K562 (cell line): Measurements from ENCODE around the gene BEST2. TPM values are rescaled to one million over a fixed set of nuclear protein-coding genes. Genes with fewer than 3 reads are reported as not detected.

Experiments
- ATAC-seq: fragments of 200-7000 bp; cut with Tn5 transposase; 3 replicates; pipeline ENCODE4 v1.9.1; 2020; ENCODE audit warnings: moderate library complexity
- BruUV-seq: library from RNA; stranded (reverse); fragments of 400-500 nt; replicated peaks from 2 replicates; lab custom pipeline; 2021; lab: Mats Ljungman, UMichigan
- CTCF ChIA-PET: fragments of 300-600 bp; formaldehyde crosslinking; extraction: SDS; loops from one replicate; lab custom pipeline; 2021; ENCODE audit warnings: low intra/inter-chr PET ratio; lab: Yijun Ruan, JAX
- POLR2A ChIA-PET: fragments of 300-600, 350-650 bp; sonication (Branson Sonifier 250); formaldehyde crosslinking; extraction: SDS; loops from one replicate; lab custom pipeline; 2021; ENCODE audit warnings: antibody characterized with exemption, inconsistent platforms; lab: Yijun Ruan, JAX
- DNase-seq, 4 experiments: peaks; one replicate each; pipeline versions ENCODE4 v3.0.0 to v3.0.0-alpha.2; 2011 to 2018; ENCODE audit warnings: low spot score in 3 of 4, mixed read lengths in 3 of 4; ENCODE audit errors: extremely low read depth in 1 of 4
- FAIRE-seq: peaks from 2 replicates; lab custom pipeline; 2011; peaks lifted over from hg19 to GRCh38; lab: Jason Lieb, UNC
- H2AFZ ChIP-seq: 2 replicates; pipeline ENCODE4 v1.6.0; 2011; ENCODE audit warnings: low read depth, low read length, control low read depth, inconsistent platforms
- H3K27ac ChIP-seq: fragments of 200-600 bp; 3 replicates; pipeline ENCODE4 v1.8.0; 2011; ENCODE audit warnings: low read depth, mild to moderate bottlenecking, control low read depth, inconsistent platforms, low read length, moderate library complexity, mixed read lengths; ENCODE audit errors: extremely low read depth
- H3K27me3 ChIP-seq, 2 experiments: fragments of 300-600 bp in 1 of 2; 2 replicates in 1 of 2; 3 replicates in 1 of 2; pipeline versions ENCODE4 v1.6.0 to v1.8.0; 2011; ENCODE audit warnings: inconsistent platforms in 2 of 2, low read length in 2 of 2, mild to moderate bottlenecking in 1 of 2, mixed read lengths in 1 of 2, moderate library complexity in 1 of 2; ENCODE audit not compliant: control insufficient read depth in 2 of 2, insufficient read depth in 2 of 2
- H3K36me3 ChIP-seq: fragments of 300-600 bp; 3 replicates; pipeline ENCODE4 v1.8.0; 2011; ENCODE audit warnings: mild to moderate bottlenecking, low read length, inconsistent platforms; ENCODE audit not compliant: control insufficient read depth, insufficient read depth
- H3K4me1 ChIP-seq, 2 experiments: fragments of 200-600 bp in 1 of 2; replicated peaks in 1 of 2; 2 replicates in 1 of 2; 3 replicates in 1 of 2; pipeline versions ENCODE4 v1.5.1 to v1.8.0; 2011; ENCODE audit warnings: inconsistent platforms in 2 of 2, low read length in 2 of 2, mild to moderate bottlenecking in 1 of 2, mixed read lengths in 1 of 2, moderate library complexity in 1 of 2; ENCODE audit not compliant: control insufficient read depth in 2 of 2, insufficient read depth in 2 of 2
- H3K4me2 ChIP-seq: 2 replicates; pipeline ENCODE4 v1.6.1; 2011; ENCODE audit warnings: low read length, control low read depth, inconsistent platforms, mixed read lengths; ENCODE audit not compliant: insufficient read depth
- H3K4me3 ChIP-seq: fragments of 200-600 bp; sonication (generic), shearing (Covaris generic); 2 replicates; pipeline ENCODE4 v1.5.1; 2016; ENCODE audit warnings: control low read depth, inconsistent platforms
- H3K79me2 ChIP-seq: fragments of 200-600 bp; 3 replicates; pipeline ENCODE4 v1.8.0; 2011; ENCODE audit warnings: low read length, inconsistent platforms; ENCODE audit not compliant: control insufficient read depth, insufficient read depth
- H3K9ac ChIP-seq, 2 experiments: 2 replicates each; pipeline versions ENCODE4 v1.6.0 to v1.6.1; 2011; ENCODE audit warnings: low read depth in 2 of 2, low read length in 2 of 2, control low read depth in 1 of 2, inconsistent platforms in 1 of 2, mild to moderate bottlenecking in 1 of 2, mixed read lengths in 1 of 2; ENCODE audit not compliant: insufficient read depth in 1 of 2
- H3K9me1 ChIP-seq: one replicate; pipeline ENCODE4 v1.6.0; 2011; ENCODE audit warnings: inconsistent platforms, mild to moderate bottlenecking, low read length, moderate library complexity; ENCODE audit not compliant: control insufficient read depth, insufficient read depth
- H3K9me3 ChIP-seq: replicated peaks from 2 replicates; pipeline ENCODE4 v1.5.1; 2011; ENCODE audit warnings: low read depth, low read length, inconsistent platforms; ENCODE audit not compliant: control insufficient read depth, insufficient read depth
- H4K20me1 ChIP-seq: replicated peaks from 2 replicates; pipeline ENCODE4 v1.6.1; 2011; ENCODE audit warnings: low read length, inconsistent platforms, mixed read lengths; ENCODE audit not compliant: control insufficient read depth, insufficient read depth
- EGR1 ChIP-seq: fragments of 450-650 bp; conservative IDR thresholded peaks from 2 replicates; pipeline ENCODE4 v1.6.1; 2017; ENCODE audit warnings: mild to moderate bottlenecking
- FOSL1 ChIP-seq: fragments of 200-800 bp; sonication (Bioruptor generic); conservative IDR thresholded peaks from 2 replicates; pipeline ENCODE4 v1.6.1; 2016; ENCODE audit warnings: missing genetic modification characterization, missing compliant biosample characterization
- GTF3C2 ChIP-seq: IDR thresholded peaks from 3 replicates; pipeline ENCODE4 v1.6.1; 2011; ENCODE audit warnings: borderline replicate concordance, mild to moderate bottlenecking, moderate library complexity; ENCODE audit not compliant: insufficient read length; ENCODE audit errors: extremely low read depth
- LCOR ChIP-seq: sonication (generic); formaldehyde crosslinking; IDR thresholded peaks from 2 replicates; pipeline ENCODE4 v1.8.0; 2022; ENCODE audit warnings: mild to moderate bottlenecking, missing genetic modification reagents
- MTA3 ChIP-seq: fragments of 450-650 bp; formaldehyde crosslinking; IDR thresholded peaks from 2 replicates; pipeline ENCODE4 v1.6.1; 2017; ENCODE audit warnings: mild to moderate bottlenecking, borderline replicate concordance
- NCOA6 ChIP-seq: fragments of 450-650 bp; IDR thresholded peaks from 2 replicates; pipeline ENCODE4 v1.6.1; 2017; ENCODE audit warnings: mild to moderate bottlenecking
- SPI1 ChIP-seq: IDR thresholded peaks from 2 replicates; pipeline ENCODE4 v1.6.1; 2011; ENCODE audit warnings: low read depth, low read length, control low read depth, borderline replicate concordance
- ZBTB1 ChIP-seq: sonication (generic); formaldehyde crosslinking; IDR thresholded peaks from 2 replicates; pipeline ENCODE4 v1.8.1; 2023; ENCODE audit warnings: missing genetic modification reagents, low read depth, mild to moderate bottlenecking, borderline replicate concordance
- ZNF3 ChIP-seq: fragments of 250-450 bp; sonication (Bioruptor Pico); IDR thresholded peaks from 2 replicates; pipeline ENCODE4 v1.5.0; 2021; ENCODE audit warnings: mild to moderate bottlenecking, moderate library complexity
- ZNF699 ChIP-seq: fragments of 250-450 bp; sonication (Bioruptor Pico); IDR thresholded peaks from 2 replicates; pipeline ENCODE4 v1.8.0; 2021; ENCODE audit warnings: mild to moderate bottlenecking, moderate library complexity; ENCODE audit not compliant: insufficient replicate concordance
- WGBS: fragments of 100-300 bp; shearing (Covaris generic); methylation state at CpG from one replicate; pipeline ENCODE4 v1.1.6; 2016; ENCODE audit warnings: low coverage, mixed read lengths; ENCODE audit not compliant: insufficient coverage; ENCODE audit errors: missing lambda C conversion rate; 5-methylcytosine and 5-hydroxymethylcytosine counted together
- in situ Hi-C: fragments of 300-500 bp; cut with MboI; formaldehyde crosslinking; loops from 4 replicates; pipeline ENCODE4 v1.15.0; 2018; ENCODE audit warnings: inconsistent platforms, mixed read lengths
- intact Hi-C: fragments of 100-400 bp; cut with micrococcal nuclease; formaldehyde crosslinking; loops from 2 replicates; pipeline ENCODE4 v1.14.2; 2022
- polyA plus RNA-seq, 8 experiments: library from polyadenylated mRNA; depleted of rRNA in 4 of 8; stranded (reverse) in 5 of 8; unstranded in 3 of 8; fragments of >200 nt; fragmentation: Nextera tagmentation in 2 of 8; fragmentation: Illumina TruSeq in 1 of 8; extraction: Ambion mirVana in 2 of 8; extraction: Trizol in 1 of 8; gene quantifications; 2 replicates each; pipeline versions ENCODE4 v1.2.1 to v1.2.3, GENCODE V29; 2011 to 2014; ENCODE audit warnings: inconsistent platforms in 1 of 8, missing spikeins in 1 of 8
- total RNA-seq, 7 experiments: library from RNA; depleted of rRNA in 6 of 7; stranded (reverse); fragments of >200 nt in 6 of 7; fragmentation: Illumina TruSeq in 2 of 7; extraction: Trizol in 2 of 7; gene quantifications; 2 replicates each; pipeline versions ENCODE4 v1.2.1 to v1.2.3, GENCODE V29; 2011 to 2021; ENCODE audit warnings: low replicate concordance in 1 of 7
- TF ChIP-seq, protein P1 (sequence below): sonication (generic); formaldehyde crosslinking; IDR thresholded peaks from 2 replicates; pipeline ENCODE4 v1.8.0; 2022; ENCODE audit warnings: mild to moderate bottlenecking, missing genetic modification reagents

Gene BEST2
- total and polyA plus RNA-seq, 9 of the 15 experiments (the other 6 are each of a cell fraction or from before 2014, with no cell fraction given): not detected

- H3K9me3 ChIP-seq: no peaks in the 10 kb centered on the region
- POLR2A ChIA-PET: interaction anchor here (0.6 to 2.3 kb wide), 9 partner anchors 8 to 1127 kb away, joined by 3 to 8 read pairs (median 4); partner anchors contain the start of genes DHPS and TNPO2
- H3K9me1 ChIP-seq: no peaks in the 10 kb centered on the region
- ATAC-seq (peak; percentile 97), FAIRE-seq (peak; percentile 62), DNase-seq (peak; percentile 84 to 88 (median 84))
- no peaks in the 10 kb centered on the region for H3K79me2 ChIP-seq
- peak overlapping the region in 1 of 2 experiments; percentile 85; a peak in 3 of 4 replicates for H3K9ac ChIP-seq
- H3K36me3 ChIP-seq: no peaks in the 10 kb centered on the region
- intact Hi-C loops (loop anchor here (1.0 kb wide), 2 partner anchors 21 to 40 kb away; no protein-coding TSS in a partner anchor), in situ Hi-C loops (no loop called here)
- H3K4me3 ChIP-seq: peak overlapping the region; percentile 38
- H3K27me3 ChIP-seq: peaks cover 2 to 11% of the 10 kb centered on the region in 2 experiments; a peak in 3 of 5 replicates
- BruUV-seq: no TSS peak
- H3K27ac ChIP-seq: no peak overlapping the region
- H2AFZ ChIP-seq: peak overlapping the region; percentile 95
- no peaks in the 10 kb centered on the region for H4K20me1 ChIP-seq
- H3K4me1 ChIP-seq: peaks cover 5 to 40% of the 10 kb centered on the region in 2 experiments; a peak in 3 of 5 replicates
- peak overlapping the region; percentile 78 for H3K4me2 ChIP-seq
- 14% methylated on average over 34 of the region's 60 CpGs for whole genome bisulfite sequencing
- CTCF ChIA-PET: interaction anchor here (0.5 to 1.3 kb wide), 5 partner anchors 39 to 1010 kb away, joined by 3 to 7 read pairs (median 5); no protein-coding TSS in a partner anchor
- TF ChIP-seq MTA3 (peak; percentile 75; the same call in 1 of the 2 replicates), NCOA6 (peak; percentile 74), ZBTB1 (CRISPR knock-in tag) (peak; percentile 41; the same call in 1 of the 2 replicates), FOSL1 (tag) (no peak), SPI1 (no peak), ZNF699 (CRISPR knock-in tag) (no peak), GTF3C2 (peak; percentile 26), ZNF3 (CRISPR knock-in tag) (no peak), EGR1 (0 out of 2 replicates have a peak, but pooled peaks have one; percentile 3), LCOR (CRISPR knock-in tag) (no peak)
- TF ChIP-seq, protein P1, sequence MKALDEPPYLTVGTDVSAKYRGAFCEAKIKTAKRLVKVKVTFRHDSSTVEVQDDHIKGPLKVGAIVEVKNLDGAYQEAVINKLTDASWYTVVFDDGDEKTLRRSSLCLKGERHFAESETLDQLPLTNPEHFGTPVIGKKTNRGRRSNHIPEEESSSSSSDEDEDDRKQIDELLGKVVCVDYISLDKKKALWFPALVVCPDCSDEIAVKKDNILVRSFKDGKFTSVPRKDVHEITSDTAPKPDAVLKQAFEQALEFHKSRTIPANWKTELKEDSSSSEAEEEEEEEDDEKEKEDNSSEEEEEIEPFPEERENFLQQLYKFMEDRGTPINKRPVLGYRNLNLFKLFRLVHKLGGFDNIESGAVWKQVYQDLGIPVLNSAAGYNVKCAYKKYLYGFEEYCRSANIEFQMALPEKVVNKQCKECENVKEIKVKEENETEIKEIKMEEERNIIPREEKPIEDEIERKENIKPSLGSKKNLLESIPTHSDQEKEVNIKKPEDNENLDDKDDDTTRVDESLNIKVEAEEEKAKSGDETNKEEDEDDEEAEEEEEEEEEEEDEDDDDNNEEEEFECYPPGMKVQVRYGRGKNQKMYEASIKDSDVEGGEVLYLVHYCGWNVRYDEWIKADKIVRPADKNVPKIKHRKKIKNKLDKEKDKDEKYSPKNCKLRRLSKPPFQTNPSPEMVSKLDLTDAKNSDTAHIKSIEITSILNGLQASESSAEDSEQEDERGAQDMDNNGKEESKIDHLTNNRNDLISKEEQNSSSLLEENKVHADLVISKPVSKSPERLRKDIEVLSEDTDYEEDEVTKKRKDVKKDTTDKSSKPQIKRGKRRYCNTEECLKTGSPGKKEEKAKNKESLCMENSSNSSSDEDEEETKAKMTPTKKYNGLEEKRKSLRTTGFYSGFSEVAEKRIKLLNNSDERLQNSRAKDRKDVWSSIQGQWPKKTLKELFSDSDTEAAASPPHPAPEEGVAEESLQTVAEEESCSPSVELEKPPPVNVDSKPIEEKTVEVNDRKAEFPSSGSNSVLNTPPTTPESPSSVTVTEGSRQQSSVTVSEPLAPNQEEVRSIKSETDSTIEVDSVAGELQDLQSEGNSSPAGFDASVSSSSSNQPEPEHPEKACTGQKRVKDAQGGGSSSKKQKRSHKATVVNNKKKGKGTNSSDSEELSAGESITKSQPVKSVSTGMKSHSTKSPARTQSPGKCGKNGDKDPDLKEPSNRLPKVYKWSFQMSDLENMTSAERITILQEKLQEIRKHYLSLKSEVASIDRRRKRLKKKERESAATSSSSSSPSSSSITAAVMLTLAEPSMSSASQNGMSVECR (CRISPR knock-in tag): peak; percentile 23; the same call in 1 of the 2 replicates
Measured at GRCh38 chr19:12757544-12758274, 6.1 kb downstream of the BEST2 start.
